Panc1 (cell line): ENCODE measurements around the gene SCP2D1. TPM values are rescaled to one million over a fixed set of nuclear protein-coding genes. Genes with fewer than 3 reads are reported as not detected.

ENCODE experiments used
- ATAC-seq: fragments of 200-7000 bp; cut with Tn5 transposase; 2 replicates; pipeline ENCODE4 v1.9.1; 2020; ENCODE audit warnings: mild to moderate bottlenecking, moderate library complexity
- BruUV-seq: library from RNA; stranded (reverse); fragments of 400-500 nt; replicated peaks from 2 replicates; lab custom pipeline; 2021; lab: Mats Ljungman, UMichigan
- CTCF ChIA-PET: fragments of 300-600 bp; sonication (Branson Sonifier 250); formaldehyde crosslinking; loops from one replicate; lab custom pipeline; 2022; ENCODE audit warnings: antibody characterized with exemption; lab: Charles Lee
- POLR2A ChIA-PET: fragments of 300-600 bp; sonication (Branson Sonifier 250); formaldehyde crosslinking; loops from one replicate; lab custom pipeline; 2022; ENCODE audit warnings: antibody characterized with exemption; lab: Charles Lee
- DNase-seq: peaks from one replicate; pipeline ENCODE4 v3.0.0-alpha.2; 2010; ENCODE audit warnings: low read depth, low spot score
- H3K27ac ChIP-seq: 2 replicates; pipeline ENCODE4 v1.5.1; 2011; ENCODE audit warnings: mild to moderate bottlenecking, low read length, inconsistent platforms
- H3K27me3 ChIP-seq: fragments of 200-500 bp; sonication (Bioruptor generic); 2 replicates; pipeline ENCODE4 v1.6.0; 2014; ENCODE audit warnings: low read length, inconsistent platforms; ENCODE audit not compliant: control insufficient read depth, insufficient read depth
- H3K36me3 ChIP-seq: fragments of 200-500 bp; sonication (Bioruptor generic); 2 replicates; pipeline ENCODE4 v1.5.1; 2014; ENCODE audit warnings: inconsistent platforms, mild to moderate bottlenecking, low read length, moderate library complexity; ENCODE audit not compliant: control insufficient read depth, insufficient read depth
- H3K4me1 ChIP-seq: 2 replicates; pipeline ENCODE4 v1.5.1; 2011; ENCODE audit warnings: inconsistent platforms, mild to moderate bottlenecking, low read length, moderate library complexity; ENCODE audit not compliant: control insufficient read depth, insufficient read depth
- H3K4me3 ChIP-seq, 2 experiments: 2 replicates each; pipeline ENCODE4 v1.5.1; 2011 to 2012; ENCODE audit warnings: low read depth in 2 of 2, low read length in 2 of 2, mild to moderate bottlenecking in 2 of 2, inconsistent platforms in 1 of 2, moderate library complexity in 1 of 2
- H3K9me3 ChIP-seq: fragments of 200-500 bp; sonication (Bioruptor generic); 2 replicates; pipeline ENCODE4 v1.5.1; 2014; ENCODE audit warnings: low read depth, mild to moderate bottlenecking, inconsistent platforms, low read length, moderate library complexity; ENCODE audit not compliant: control insufficient read depth, insufficient read depth
- CTCF ChIP-seq: fragments of 450-650 bp; IDR thresholded peaks from 2 replicates; pipeline ENCODE4 v1.5.1; 2017; ENCODE audit warnings: mild to moderate bottlenecking
- POLR2AphosphoS5 ChIP-seq: IDR thresholded peaks from 2 replicates; pipeline ENCODE4 v1.6.1; 2012; ENCODE audit warnings: mild to moderate bottlenecking, low read depth, low read length, moderate library complexity
- SIN3A ChIP-seq: IDR thresholded peaks from 2 replicates; pipeline ENCODE4 v1.6.1; 2012; ENCODE audit warnings: low read depth, mild to moderate bottlenecking, low read length, moderate library complexity, borderline replicate concordance; ENCODE audit not compliant: insufficient read depth
- TCF7L2 ChIP-seq: IDR thresholded peaks from 2 replicates; pipeline ENCODE4 v1.6.1; 2011; ENCODE audit warnings: mild to moderate bottlenecking, low read depth, low read length, inconsistent platforms
- in situ Hi-C: cut with HindIII; loops from 2 replicates; pipeline ENCODE4 v1.10.0; 2016; ENCODE audit warnings: low sequenced_read_pairs, low pct_unique_long_range_greater_than_20kb
- intact Hi-C: fragments of 100-400 bp; cut with micrococcal nuclease; formaldehyde crosslinking; loops from one replicate; pipeline ENCODE4 v1.10.0; 2022; ENCODE audit not compliant: unreplicated experiment
- total RNA-seq: library from RNA; stranded (reverse); gene quantifications from one replicate; pipeline ENCODE4 v1.2.1, GENCODE V29; 2021; ENCODE audit not compliant: unreplicated experiment
- TF ChIP-seq, protein P1 (sequence below), 2 experiments: IDR thresholded peaks; 2 replicates each; pipeline ENCODE4 v1.6.1; 2011 to 2012; ENCODE audit warnings: low read depth in 2 of 2, control low read depth in 1 of 2, low read length in 1 of 2, mild to moderate bottlenecking in 1 of 2, moderate library complexity in 1 of 2; ENCODE audit not compliant: insufficient read depth in 1 of 2

The SCP2D1 gene
- total RNA-seq, 1 experiment from 2014 or later = not detected

GRCh38 chr20:18773566-18773965, 40.0 kb upstream of the SCP2D1 start:
- in situ Hi-C loops = no loop called here
- Histone ChIP-seq H3K27ac (no peak overlapping the region), H3K9me3 (no peaks in the 10 kb centered on the region), H3K36me3 (no peaks in the 10 kb centered on the region), H3K27me3 (peaks cover 2% of the 10 kb centered on the region; the same call in 1 of the 2 replicates), H3K4me1 (no peaks in the 10 kb centered on the region), H3K4me3 (no peak overlapping the region)
- TF ChIP-seq POLR2AphosphoS5 (no peak), CTCF (no peak), TCF7L2 (no peak), SIN3A (no peak)
- TF ChIP-seq, protein P1, sequence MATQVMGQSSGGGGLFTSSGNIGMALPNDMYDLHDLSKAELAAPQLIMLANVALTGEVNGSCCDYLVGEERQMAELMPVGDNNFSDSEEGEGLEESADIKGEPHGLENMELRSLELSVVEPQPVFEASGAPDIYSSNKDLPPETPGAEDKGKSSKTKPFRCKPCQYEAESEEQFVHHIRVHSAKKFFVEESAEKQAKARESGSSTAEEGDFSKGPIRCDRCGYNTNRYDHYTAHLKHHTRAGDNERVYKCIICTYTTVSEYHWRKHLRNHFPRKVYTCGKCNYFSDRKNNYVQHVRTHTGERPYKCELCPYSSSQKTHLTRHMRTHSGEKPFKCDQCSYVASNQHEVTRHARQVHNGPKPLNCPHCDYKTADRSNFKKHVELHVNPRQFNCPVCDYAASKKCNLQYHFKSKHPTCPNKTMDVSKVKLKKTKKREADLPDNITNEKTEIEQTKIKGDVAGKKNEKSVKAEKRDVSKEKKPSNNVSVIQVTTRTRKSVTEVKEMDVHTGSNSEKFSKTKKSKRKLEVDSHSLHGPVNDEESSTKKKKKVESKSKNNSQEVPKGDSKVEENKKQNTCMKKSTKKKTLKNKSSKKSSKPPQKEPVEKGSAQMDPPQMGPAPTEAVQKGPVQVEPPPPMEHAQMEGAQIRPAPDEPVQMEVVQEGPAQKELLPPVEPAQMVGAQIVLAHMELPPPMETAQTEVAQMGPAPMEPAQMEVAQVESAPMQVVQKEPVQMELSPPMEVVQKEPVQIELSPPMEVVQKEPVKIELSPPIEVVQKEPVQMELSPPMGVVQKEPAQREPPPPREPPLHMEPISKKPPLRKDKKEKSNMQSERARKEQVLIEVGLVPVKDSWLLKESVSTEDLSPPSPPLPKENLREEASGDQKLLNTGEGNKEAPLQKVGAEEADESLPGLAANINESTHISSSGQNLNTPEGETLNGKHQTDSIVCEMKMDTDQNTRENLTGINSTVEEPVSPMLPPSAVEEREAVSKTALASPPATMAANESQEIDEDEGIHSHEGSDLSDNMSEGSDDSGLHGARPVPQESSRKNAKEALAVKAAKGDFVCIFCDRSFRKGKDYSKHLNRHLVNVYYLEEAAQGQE (IDR thresholded peaks at IDR 0.05; ENCODE audit: insufficient read depth in 1 of 2, low read depth in 2 of 2, low read length in 1 of 2) = no peak
- DNase-seq (no peak), ATAC-seq (no peak)
- ChIA-PET CTCF (no interaction called here), POLR2A (no interaction called here)
- BruUV-seq = no TSS peak
- intact Hi-C loops = no loop called here

DNA sequence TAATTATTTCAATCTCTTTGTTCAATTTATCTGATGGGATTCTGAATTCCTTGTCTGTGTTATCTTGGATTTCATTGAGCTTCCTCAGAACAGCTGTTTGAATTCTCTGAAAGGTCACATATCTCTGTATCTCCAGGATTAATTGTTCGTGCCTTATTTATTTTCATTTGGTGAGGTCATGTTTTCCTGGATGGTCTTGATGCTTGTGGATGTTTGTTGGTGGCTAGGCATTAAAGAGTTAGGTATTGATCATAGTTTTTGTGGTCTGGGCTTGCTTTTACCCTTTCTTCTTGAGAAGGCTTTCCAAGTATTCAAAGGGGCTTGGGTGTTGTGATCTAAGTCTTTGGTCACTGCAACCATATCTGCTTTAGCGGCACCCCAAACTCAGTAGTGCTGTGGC, 39.4 kb upstream of the SCP2D1 start:
- ChIA-PET POLR2A (interaction anchor here (0.7 kb wide), 1 partner anchor 160 kb away, joined by 5 read pairs; no protein-coding TSS in a partner anchor), CTCF (no interaction called here)
- in situ Hi-C loops = no loop called here
- H3K36me3 ChIP-seq = no peaks in the 10 kb centered on the region
- H3K27me3 ChIP-seq = peaks cover 2% of the 10 kb centered on the region; the same call in 1 of the 2 replicates
- TF ChIP-seq CTCF (no peak), TCF7L2 (no peak), POLR2AphosphoS5 (no peak), SIN3A (no peak)
- TF ChIP-seq, protein P1 (IDR thresholded peaks at IDR 0.05; ENCODE audit: insufficient read depth in 1 of 2, low read depth in 2 of 2, low read length in 1 of 2) = no peak
- BruUV-seq = no TSS peak
- H3K4me1 ChIP-seq = no peaks in the 10 kb centered on the region
- ATAC-seq = no peak
- intact Hi-C loops = no loop called here
- no peak overlapping the region for H3K4me3 ChIP-seq
- no peaks in the 10 kb centered on the region for H3K9me3 ChIP-seq
- no peak for DNase-seq
- no peak overlapping the region for H3K27ac ChIP-seq
